NCI-H345 (cell line): Measurements from ENCODE around the gene FBLN2.
A peak's percentile ranks its signal among the peaks of the same experiment; 100 is the strongest.

Experiments used
- DNase-seq: peaks from one replicate; lab custom pipeline; 2025; lab: John Stamatoyannopoulos, UW

Gene FBLN2

GRCh38 chr3:13624021-13624420 lies 75.1 kb downstream of the FBLN2 start:
- DNase-seq: no peak

GRCh38 chr3:13624671-13625125 lies 75.8 kb downstream of the FBLN2 start:
- no peak for DNase-seq

- no peak for DNase-seq
Measured at GRCh38 chr3:13626396-13626795, 77.5 kb downstream of the FBLN2 start.

- DNase-seq: no peak
Measured at GRCh38 chr3:13626915-13627460, 78.1 kb downstream of the FBLN2 start.

GRCh38 chr3:13627681-13628080 lies 78.8 kb downstream of the FBLN2 start:
- no peak for DNase-seq

GRCh38 chr3:13628432-13628831 lies 79.5 kb downstream of the FBLN2 start:
- DNase-seq: no peak

- DNase-seq: no peak
Measured at GRCh38 chr3:13628841-13629551, 80.1 kb downstream of the FBLN2 start.

- DNase-seq: no peak
Measured at GRCh38 chr3:13629644-13630043, 80.7 kb downstream of the FBLN2 start.

GRCh38 chr3:13631256-13631655 lies 82.3 kb downstream of the FBLN2 start:
- DNase-seq: no peak

- no peak for DNase-seq
Measured at GRCh38 chr3:13633176-13633575, 84.3 kb downstream of the FBLN2 start.

GRCh38 chr3:13634151-13634550 lies 85.2 kb downstream of the FBLN2 start:
- no peak for DNase-seq

- DNase-seq: no peak
Measured at GRCh38 chr3:13634615-13635014, 85.7 kb downstream of the FBLN2 start.

- DNase-seq: no peak
Measured at GRCh38 chr3:13636186-13636585, 87.3 kb downstream of the FBLN2 start.

- no peak for DNase-seq
Measured at GRCh38 chr3:13636874-13637273, 87.9 kb downstream of the FBLN2 start.

GRCh38 chr3:13637311-13637891 lies 88.5 kb downstream of the FBLN2 start:
- peak; percentile 2 for DNase-seq

GRCh38 chr3:13637953-13638352 lies 89.0 kb downstream of the FBLN2 start:
- DNase-seq: no peak

GRCh38 chr3:13638927-13639326 lies 90.0 kb downstream of the FBLN2 start:
- DNase-seq: no peak

- no peak for DNase-seq
Measured at GRCh38 chr3:13642597-13642996, 93.7 kb downstream of the FBLN2 start.

GRCh38 chr3:13644341-13645117 lies 95.6 kb downstream of the FBLN2 start:
- DNase-seq: no peak

GRCh38 chr3:13645801-13646637 lies 97.1 kb downstream of the FBLN2 start:
- DNase-seq: no peak

GRCh38 chr3:13647298-13648059 lies 98.6 kb downstream of the FBLN2 start:
- no peak for DNase-seq
